GM12878 (cell line): ENCODE data around the gene BNIP2. TPM values are rescaled to one million over a fixed set of nuclear protein-coding genes. Genes with fewer than 3 reads are reported as not detected.

Experiments
- MAX ChIP-seq: IDR thresholded peaks from 2 replicates; pipeline ENCODE4 v1.6.1; 2012; ENCODE audit warnings: low read depth, low read length, improper control_type of control experiment
- MEF2A ChIP-seq: IDR thresholded peaks from 2 replicates; pipeline ENCODE4 v1.6.1; 2011; ENCODE audit warnings: low read depth, mild to moderate bottlenecking, low read length, moderate library complexity; ENCODE audit not compliant: insufficient read depth
- SKIL ChIP-seq: fragments of 450-650 bp; IDR thresholded peaks from 2 replicates; pipeline ENCODE4 v1.6.1; 2017; ENCODE audit warnings: mild to moderate bottlenecking, low read depth, inconsistent platforms; ENCODE audit not compliant: poor library complexity, severe bottlenecking
- TCF3 ChIP-seq: IDR thresholded peaks from 2 replicates; pipeline ENCODE4 v1.6.1; 2012; ENCODE audit warnings: low read depth, mild to moderate bottlenecking, low read length, borderline replicate concordance; ENCODE audit not compliant: insufficient read depth
- ZNF592 ChIP-seq: fragments of 450-650 bp; IDR thresholded peaks from 2 replicates; pipeline ENCODE4 v1.6.1; 2017; ENCODE audit warnings: mild to moderate bottlenecking, moderate library complexity
- ZZZ3 ChIP-seq: IDR thresholded peaks from 2 replicates; pipeline ENCODE4 v1.6.1; 2011; ENCODE audit warnings: low read depth; ENCODE audit not compliant: control insufficient read depth, insufficient read length
- polyA plus RNA-seq, 11 experiments: library from polyadenylated mRNA; depleted of rRNA in 4 of 11; unstranded in 6 of 11; stranded (reverse) in 5 of 11; fragments of >200 nt; fragmentation: Nextera tagmentation in 4 of 11; fragmentation: Illumina TruSeq in 1 of 11; extraction: Ambion mirVana in 4 of 11; extraction: Trizol in 1 of 11; gene quantifications; 1 replicate in 1 of 11; 2 replicates in 10 of 11; pipeline versions ENCODE4 v1.2.1 to v1.2.3, GENCODE V29; 2011 to 2016; ENCODE audit warnings: inconsistent platforms in 2 of 11, missing spikeins in 2 of 11, low read depth in 1 of 11
- total RNA-seq, 4 experiments: library from RNA; depleted of rRNA in 3 of 4; stranded (reverse); fragments of >200 nt in 3 of 4; fragmentation: Illumina TruSeq in 1 of 4; extraction: Trizol in 1 of 4; gene quantifications; 2 replicates each; pipeline versions ENCODE4 v1.2.1 to v1.2.3, GENCODE V29; 2013 to 2021

The BNIP2 gene
- total and polyA plus RNA-seq, 10 of the 15 experiments (the other 5 are each of a cell fraction or from before 2014, with no cell fraction given) = 29.9 to 122 (median 67.7) TPM

GRCh38 chr15:59688782-59689625 lies at the start of gene BNIP2 (continued):
- no peak for TF ChIP-seq ZNF592
- TF ChIP-seq SKIL = no peak
- no peak for TF ChIP-seq ZZZ3
- no peak for TF ChIP-seq MEF2A
- no peak; the same call in 1 of the 2 replicates for TF ChIP-seq MAX
- no peak for TF ChIP-seq TCF3
